Neural cell (in vitro differentiated cells): ENCODE data around the gene PLXNC1.

Experiments used
- CTCF ChIP-seq: fragments of 450-650 bp; IDR thresholded peaks from 2 replicates; pipeline ENCODE4 v1.5.1; 2014; ENCODE audit warnings: antibody characterized with exemption, mild to moderate bottlenecking, moderate library complexity; ENCODE audit not compliant: poor library complexity, severe bottlenecking
- EP300 ChIP-seq: fragments of 450-650 bp; conservative IDR thresholded peaks from 2 replicates; pipeline ENCODE4 v1.6.1; 2014; ENCODE audit warnings: antibody characterized with exemption, mild to moderate bottlenecking, moderate library complexity; ENCODE audit not compliant: poor library complexity, severe bottlenecking
- EZH2 ChIP-seq: fragments of 200-600, 300-800 bp; shearing (Covaris generic), sonication (generic); IDR thresholded peaks from 2 replicates; pipeline ENCODE4 v1.6.1; 2014; ENCODE audit warnings: antibody characterized with exemption, low read length, borderline replicate concordance, mild to moderate bottlenecking; ENCODE audit not compliant: insufficient read depth, poor library complexity, severe bottlenecking
- POLR2AphosphoS5 ChIP-seq: IDR thresholded peaks from 2 replicates; pipeline ENCODE4 v1.6.1; 2012

- no peak for TF ChIP-seq CTCF
- TF ChIP-seq EP300 = no peak
- no peak for TF ChIP-seq POLR2AphosphoS5
- no peak for TF ChIP-seq EZH2
Observed at GRCh38 chr12:94172031-94172430, 23.7 kb downstream of the PLXNC1 start.
